SU-DHL-6 (cell line): ENCODE data around the gene FBXW5.

Source experiments
- H2AFZ ChIP-seq: fragments of 200-600 bp; sonication (generic); 2 replicates; pipeline ENCODE4 v1.6.1; 2014; ENCODE audit warnings: low read depth, mild to moderate bottlenecking, moderate library complexity, mixed read lengths, antibody characterized with exemption, low read length; ENCODE audit not compliant: severe bottlenecking
- H3F3A ChIP-seq: fragments of 200-600 bp; shearing (Covaris generic); 2 replicates; pipeline ENCODE4 v1.6.0; 2016; ENCODE audit warnings: antibody characterized with exemption, mild to moderate bottlenecking; ENCODE audit not compliant: insufficient read depth
- H3K27ac ChIP-seq: fragments of 200-600 bp; sonication (generic); 2 replicates; pipeline ENCODE4 v1.5.1; 2016; ENCODE audit warnings: low read depth, mild to moderate bottlenecking, low read length, moderate library complexity, mixed read lengths
- H3K27me3 ChIP-seq: fragments of 200-600 bp; sonication (generic), shearing (Covaris generic); 2 replicates; pipeline ENCODE4 v1.6.0; 2014; ENCODE audit warnings: mild to moderate bottlenecking, low read length
- H3K36me3 ChIP-seq: fragments of 200-600 bp; sonication (generic); 2 replicates; pipeline ENCODE4 v1.6.1; 2014; ENCODE audit warnings: mild to moderate bottlenecking, low read length, mixed read lengths
- H3K4me2 ChIP-seq: fragments of 300-600, 200-600 bp; shearing (Covaris generic), sonication (generic); 2 replicates; pipeline ENCODE4 v1.6.0; 2014; ENCODE audit warnings: low read length, low read depth, mild to moderate bottlenecking; ENCODE audit not compliant: poor library complexity, severe bottlenecking
- H3K4me3 ChIP-seq: fragments of 200-600 bp; sonication (generic); 2 replicates; pipeline ENCODE4 v1.5.1; 2014; ENCODE audit warnings: antibody characterized with exemption, low read length, mild to moderate bottlenecking, mixed read lengths; ENCODE audit not compliant: insufficient read depth, poor library complexity, severe bottlenecking
- H3K79me2 ChIP-seq: fragments of 200-600 bp; sonication (generic); 2 replicates; pipeline ENCODE4 v1.6.1; 2014; ENCODE audit warnings: mild to moderate bottlenecking, low read length, moderate library complexity; ENCODE audit not compliant: insufficient read depth
- H3K9ac ChIP-seq: fragments of 200-600 bp; sonication (generic); 2 replicates; pipeline ENCODE4 v1.7.0; 2014; ENCODE audit warnings: mild to moderate bottlenecking, low read length
- H3K9me2 ChIP-seq: fragments of 200-600 bp; sonication (generic); replicated peaks from 2 replicates; pipeline ENCODE4 v1.6.1; 2014; ENCODE audit warnings: low read length; ENCODE audit not compliant: insufficient read depth
- H3K9me3 ChIP-seq: fragments of 200-600 bp; sonication (generic); 2 replicates; pipeline ENCODE4 v1.6.1; 2014; ENCODE audit warnings: low read length, mixed read lengths; ENCODE audit not compliant: insufficient read depth
- H4K20me1 ChIP-seq: fragments of 200-600 bp; sonication (generic); 2 replicates; pipeline ENCODE4 v1.6.1; 2014; ENCODE audit warnings: low read depth, mild to moderate bottlenecking, antibody characterized with exemption, low read length, moderate library complexity, mixed read lengths
- CTCF ChIP-seq: fragments of 200-600 bp; sonication (generic); IDR thresholded peaks from one replicate; pipeline ENCODE4 v1.5.1; 2017; ENCODE audit warnings: antibody characterized with exemption, mild to moderate bottlenecking, low read length, moderate library complexity; ENCODE audit not compliant: insufficient read depth, poor library complexity, severe bottlenecking
- EZH2phosphoT487 ChIP-seq: fragments of 200-600 bp; sonication (generic), shearing (Covaris generic); conservative IDR thresholded peaks from 2 replicates; pipeline ENCODE4 v1.6.1; 2018; ENCODE audit warnings: mild to moderate bottlenecking, antibody characterized with exemption, low read length, moderate library complexity, mixed read lengths

FBXW5 gene

GRCh38 chr9:136975644-136976043 lies 31.1 kb upstream of the FBXW5 start:
- H3K9me2 ChIP-seq = no peaks in the 10 kb centered on the region
- H2AFZ ChIP-seq = no peak overlapping the region
- H3K27me3 ChIP-seq = no peaks in the 10 kb centered on the region
- no peaks in the 10 kb centered on the region for H3K79me2 ChIP-seq
- H4K20me1 ChIP-seq = no peaks in the 10 kb centered on the region
- no peaks in the 10 kb centered on the region for H3F3A ChIP-seq
- H3K9me3 ChIP-seq = no peaks in the 10 kb centered on the region
- H3K4me3 ChIP-seq = no peak overlapping the region
- H3K36me3 ChIP-seq = no peaks in the 10 kb centered on the region
- H3K9ac ChIP-seq = no peak overlapping the region
- TF ChIP-seq EZH2phosphoT487 (no peak), CTCF (no peak)
- no peak overlapping the region for H3K4me2 ChIP-seq
- H3K27ac ChIP-seq = no peak overlapping the region

GRCh38 chr9:136974817-136975535 lies 30.4 kb upstream of the FBXW5 start:
- no peaks in the 10 kb centered on the region for H3K9me3 ChIP-seq
- TF ChIP-seq CTCF = no peak
- no peak for TF ChIP-seq EZH2phosphoT487
- H2AFZ ChIP-seq = no peak overlapping the region
- H3K9me2 ChIP-seq = no peaks in the 10 kb centered on the region
- H3K27me3 ChIP-seq = no peaks in the 10 kb centered on the region
- no peaks in the 10 kb centered on the region for H4K20me1 ChIP-seq
- H3K27ac ChIP-seq = no peak overlapping the region
- no peak overlapping the region for H3K9ac ChIP-seq
- no peak overlapping the region for H3K4me2 ChIP-seq
- no peaks in the 10 kb centered on the region for H3K79me2 ChIP-seq
- H3K4me3 ChIP-seq = no peak overlapping the region
- no peaks in the 10 kb centered on the region for H3F3A ChIP-seq
- no peaks in the 10 kb centered on the region for H3K36me3 ChIP-seq

GRCh38 chr9:136973618-136974617 lies 29.4 kb upstream of the FBXW5 start:
- Histone ChIP-seq H3K4me2 (no peak overlapping the region), H3K9me2 (no peaks in the 10 kb centered on the region), H2AFZ (no peak overlapping the region), H3K36me3 (no peaks in the 10 kb centered on the region), H3K4me3 (no peak overlapping the region), H3K27me3 (no peaks in the 10 kb centered on the region), H3K9ac (no peak overlapping the region), H3K79me2 (no peaks in the 10 kb centered on the region), H3F3A (no peaks in the 10 kb centered on the region), H3K27ac (no peak overlapping the region), H4K20me1 (no peaks in the 10 kb centered on the region), H3K9me3 (no peaks in the 10 kb centered on the region)
- TF ChIP-seq CTCF (no peak), EZH2phosphoT487 (no peak)
